ENCODE data around the gene DICER1.

Gene DICER1

DNA sequence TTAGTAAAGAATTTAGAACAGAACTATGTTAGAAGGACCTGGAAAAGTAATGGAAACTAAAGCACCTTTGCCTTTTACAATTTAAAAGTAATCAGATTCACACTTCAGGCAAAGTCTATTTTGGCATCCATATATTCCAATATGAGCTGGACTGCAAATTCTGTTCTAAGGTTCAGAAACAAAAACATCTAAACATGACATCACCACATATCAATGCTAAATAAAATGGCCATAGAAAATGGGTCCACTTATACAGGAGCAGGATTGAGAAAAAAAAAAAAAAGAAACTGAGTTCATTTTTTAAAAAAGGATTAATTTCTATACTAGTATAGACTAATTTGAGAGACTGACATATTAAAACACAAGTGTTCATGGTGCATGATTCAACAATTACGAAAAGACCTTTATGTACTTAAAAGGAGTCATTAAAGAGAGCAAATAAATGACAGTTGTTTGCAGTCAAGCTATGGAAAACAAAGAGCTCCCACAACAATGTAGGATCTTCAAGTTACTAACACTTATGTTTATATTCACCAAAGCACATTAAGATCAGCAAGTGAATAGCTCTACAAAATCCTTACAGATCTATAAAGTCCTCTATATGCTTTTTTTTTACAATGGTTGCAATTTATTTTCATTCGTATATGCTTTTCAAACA lies 45.7 kb downstream of the DICER1 start:
- no peak for DNase-seq (ENCODE audit: low spot score)
- peaks cover 27 to 100% of the 10 kb centered on the region in 2 donors for H3K36me3 ChIP-seq (replicated peaks in 1 of 2; ENCODE audit: control insufficient read depth in 2 of 2, insufficient read depth in 2 of 2, low read length in 2 of 2)
- H3K27ac ChIP-seq (replicated peaks; ENCODE audit: low read length), result no peak overlapping the region
- no peak overlapping the region for H3K23ac ChIP-seq (ENCODE audit: low read depth, low read length, poor library complexity)
- H3K9me3 ChIP-seq (replicated peaks in 1 of 2; ENCODE audit: control insufficient read depth in 2 of 2, insufficient read depth in 1 of 2, low read depth in 1 of 2, low read length in 2 of 2), result peaks cover 0 to 2% of the 10 kb centered on the region in 2 donors
- H3K14ac ChIP-seq (ENCODE audit: low read length), result no peak overlapping the region
- no peak overlapping the region for H2BK120ac ChIP-seq (ENCODE audit: low read depth, low read length)
- H3K27me3 ChIP-seq (ENCODE audit: control insufficient read depth in 3 of 3, insufficient read depth in 3 of 3, low read depth in 1 of 3, low read length in 3 of 3), result no peaks in the 10 kb centered on the region
- H3K79me1 ChIP-seq (ENCODE audit: low read depth, low read length), result peaks cover 2% of the 10 kb centered on the region
- H2AK5ac ChIP-seq (ENCODE audit: low read depth, low read length), result no peak overlapping the region
- H3K4ac ChIP-seq (ENCODE audit: low read length), result no peak overlapping the region
- no peak overlapping the region for H4K91ac ChIP-seq (ENCODE audit: low read depth, low read length, poor library complexity)
- H3K4me1 ChIP-seq (ENCODE audit: control insufficient read depth in 2 of 2, insufficient read depth in 1 of 2, low read depth in 1 of 2, low read length in 2 of 2), result no peaks in the 10 kb centered on the region
- H3K9ac ChIP-seq (ENCODE audit: low read depth, low read length, poor library complexity), result no peak overlapping the region
- no peak overlapping the region for H2BK15ac ChIP-seq (ENCODE audit: low read length)
- no peak overlapping the region for H2BK5ac ChIP-seq (ENCODE audit: low read length)
- H3K4me3 ChIP-seq (ENCODE audit: low read length in 2 of 2), result no peak overlapping the region
- H4K8ac ChIP-seq (ENCODE audit: low read depth, low read length), result no peak overlapping the region
- no peak overlapping the region for H3K4me2 ChIP-seq (ENCODE audit: insufficient read depth, low read length, poor library complexity, severe bottlenecking)
- no CpG with 5 or more reads among the region's 2 CpGs for WGBS, 2 donors (ENCODE audit: extremely low coverage in 2 of 2, insufficient read length in 2 of 2, insufficient replicate concordance in 1 of 2)
- H3K18ac ChIP-seq (ENCODE audit: low read length), result no peak overlapping the region
- H2BK12ac ChIP-seq (ENCODE audit: low read length), result no peak overlapping the region
- no peak overlapping the region for H2AFZ ChIP-seq (ENCODE audit: low read length)

DNA sequence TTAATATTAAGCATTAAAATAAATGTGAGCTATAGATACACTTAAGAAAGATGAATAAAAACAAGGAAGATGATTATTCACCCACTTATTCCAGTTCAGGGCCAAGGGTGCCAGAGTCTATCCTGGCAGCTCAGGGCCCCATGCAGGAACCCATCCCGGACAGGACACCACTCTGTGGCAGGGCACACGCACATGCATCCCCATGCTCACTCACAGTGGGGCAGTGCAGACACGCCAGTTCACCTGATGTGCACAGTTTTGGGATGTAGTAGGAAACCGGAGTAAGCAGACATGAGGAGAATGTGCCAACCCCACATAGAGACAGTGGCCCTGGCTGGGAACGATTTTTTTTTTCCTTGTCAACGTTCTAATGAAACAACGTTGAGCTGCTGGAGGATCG lies 47.2 kb downstream of the DICER1 start:
- H3K4me2 ChIP-seq (ENCODE audit: insufficient read depth, low read length, poor library complexity, severe bottlenecking), result no peak overlapping the region
- H3K27me3 ChIP-seq (ENCODE audit: control insufficient read depth in 3 of 3, insufficient read depth in 3 of 3, low read depth in 1 of 3, low read length in 3 of 3), result no peaks in the 10 kb centered on the region
- H3K36me3 ChIP-seq (replicated peaks in 1 of 2; ENCODE audit: control insufficient read depth in 2 of 2, insufficient read depth in 2 of 2, low read length in 2 of 2), result peaks cover 28 to 100% of the 10 kb centered on the region in 2 donors
- no peak overlapping the region for H2BK120ac ChIP-seq (ENCODE audit: low read depth, low read length)
- H3K14ac ChIP-seq (ENCODE audit: low read length), result no peak overlapping the region
- H2AFZ ChIP-seq (ENCODE audit: low read length), result no peak overlapping the region
- H2BK15ac ChIP-seq (ENCODE audit: low read length), result no peak overlapping the region
- no peak overlapping the region for H2BK12ac ChIP-seq (ENCODE audit: low read length)
- no peak overlapping the region for H3K4me3 ChIP-seq (ENCODE audit: low read length in 2 of 2)
- no peak for DNase-seq (ENCODE audit: low spot score)
- peak overlapping the region; percentile 73 for H3K23ac ChIP-seq (ENCODE audit: low read depth, low read length, poor library complexity)
- peaks cover 0 to 2% of the 10 kb centered on the region in 2 donors for H3K9me3 ChIP-seq (replicated peaks in 1 of 2; ENCODE audit: control insufficient read depth in 2 of 2, insufficient read depth in 1 of 2, low read depth in 1 of 2, low read length in 2 of 2)
- H3K9ac ChIP-seq (ENCODE audit: low read depth, low read length, poor library complexity), result peak overlapping the region; percentile 72
- no peak overlapping the region for H4K91ac ChIP-seq (ENCODE audit: low read depth, low read length, poor library complexity)
- no peak overlapping the region for H4K8ac ChIP-seq (ENCODE audit: low read depth, low read length)
- no peak overlapping the region for H2BK5ac ChIP-seq (ENCODE audit: low read length)
- H3K18ac ChIP-seq (ENCODE audit: low read length), result no peak overlapping the region
- WGBS, 2 donors (ENCODE audit: extremely low coverage in 2 of 2, insufficient read length in 2 of 2, insufficient replicate concordance in 1 of 2), result no CpG with 5 or more reads among the region's 8 CpGs
- no peaks in the 10 kb centered on the region for H3K4me1 ChIP-seq (ENCODE audit: control insufficient read depth in 2 of 2, insufficient read depth in 1 of 2, low read depth in 1 of 2, low read length in 2 of 2)
- no peak overlapping the region for H2AK5ac ChIP-seq (ENCODE audit: low read depth, low read length)
- H3K27ac ChIP-seq (replicated peaks; ENCODE audit: low read length), result no peak overlapping the region
- no peak overlapping the region for H3K4ac ChIP-seq (ENCODE audit: low read length)
- H3K79me1 ChIP-seq (ENCODE audit: low read depth, low read length), result peaks cover 2% of the 10 kb centered on the region

DNA sequence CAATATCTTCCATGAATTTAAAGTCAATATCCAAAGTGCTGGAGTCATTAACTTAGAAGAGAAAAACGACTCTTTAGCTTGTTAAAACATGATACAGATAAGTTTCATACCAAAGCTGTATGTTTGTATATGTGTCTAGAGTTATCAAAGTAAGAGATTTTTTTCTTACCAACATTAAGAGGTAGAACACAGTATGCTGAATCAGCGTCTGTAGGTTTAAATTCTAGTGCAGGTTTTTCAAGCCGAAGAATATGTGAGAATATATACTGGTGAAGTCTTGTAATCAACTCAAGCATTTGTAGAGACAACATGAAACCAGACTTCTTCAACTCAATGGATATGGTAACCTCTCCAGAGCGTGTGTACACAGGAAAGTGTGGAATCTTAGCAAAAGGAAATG lies 49.6 kb downstream of the DICER1 start:
- H2BK12ac ChIP-seq (ENCODE audit: low read length), result no peak overlapping the region
- H3K4me2 ChIP-seq (ENCODE audit: insufficient read depth, low read length, poor library complexity, severe bottlenecking), result no peak overlapping the region
- DNase-seq (ENCODE audit: low spot score), result no peak
- no peak overlapping the region for H3K27ac ChIP-seq (replicated peaks; ENCODE audit: low read length)
- peaks cover 39 to 100% of the 10 kb centered on the region in 2 donors for H3K36me3 ChIP-seq (replicated peaks in 1 of 2; ENCODE audit: control insufficient read depth in 2 of 2, insufficient read depth in 2 of 2, low read length in 2 of 2)
- no peak overlapping the region for H3K18ac ChIP-seq (ENCODE audit: low read length)
- no peak overlapping the region for H2AK5ac ChIP-seq (ENCODE audit: low read depth, low read length)
- no peak overlapping the region for H3K4me3 ChIP-seq (ENCODE audit: low read length in 2 of 2)
- no peak overlapping the region for H4K91ac ChIP-seq (ENCODE audit: low read depth, low read length, poor library complexity)
- H2AFZ ChIP-seq (ENCODE audit: low read length), result no peak overlapping the region
- H2BK5ac ChIP-seq (ENCODE audit: low read length), result no peak overlapping the region
- H3K14ac ChIP-seq (ENCODE audit: low read length), result no peak overlapping the region
- peaks cover 0 to 2% of the 10 kb centered on the region in 2 donors for H3K9me3 ChIP-seq (replicated peaks in 1 of 2; ENCODE audit: control insufficient read depth in 2 of 2, insufficient read depth in 1 of 2, low read depth in 1 of 2, low read length in 2 of 2)
- H4K8ac ChIP-seq (ENCODE audit: low read depth, low read length), result no peak overlapping the region
- no peak overlapping the region for H2BK15ac ChIP-seq (ENCODE audit: low read length)
- H3K27me3 ChIP-seq (ENCODE audit: control insufficient read depth in 3 of 3, insufficient read depth in 3 of 3, low read depth in 1 of 3, low read length in 3 of 3), result no peaks in the 10 kb centered on the region
- H3K4ac ChIP-seq (ENCODE audit: low read length), result no peak overlapping the region
- H2BK120ac ChIP-seq (ENCODE audit: low read depth, low read length), result no peak overlapping the region
- no peak overlapping the region for H3K9ac ChIP-seq (ENCODE audit: low read depth, low read length, poor library complexity)
- peaks cover 2% of the 10 kb centered on the region for H3K79me1 ChIP-seq (ENCODE audit: low read depth, low read length)
- no peaks in the 10 kb centered on the region for H3K4me1 ChIP-seq (ENCODE audit: control insufficient read depth in 2 of 2, insufficient read depth in 1 of 2, low read depth in 1 of 2, low read length in 2 of 2)
- WGBS, 2 donors (ENCODE audit: extremely low coverage in 2 of 2, insufficient read length in 2 of 2, insufficient replicate concordance in 1 of 2), result no CpG with 5 or more reads among the region's 4 CpGs
- no peak overlapping the region for H3K23ac ChIP-seq (ENCODE audit: low read depth, low read length, poor library complexity)

DNA sequence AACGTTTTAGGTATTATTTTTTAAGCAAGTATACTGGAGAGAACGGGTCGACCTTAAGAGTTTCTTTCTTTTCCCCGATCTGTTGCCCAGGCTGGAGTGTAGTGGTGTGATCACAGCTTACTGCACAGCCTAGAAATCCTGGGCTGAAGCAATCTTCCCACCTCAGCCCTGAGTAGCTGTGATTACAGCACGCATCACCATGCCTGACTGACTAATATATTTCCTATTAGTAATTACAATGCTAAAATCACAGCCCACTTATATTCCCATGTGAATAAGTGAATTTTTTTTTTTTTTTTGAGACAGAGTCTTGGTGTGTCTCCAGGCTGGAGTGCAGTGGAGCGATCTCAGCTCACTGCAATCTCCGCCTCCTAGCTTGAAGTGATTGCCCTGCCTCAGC lies 50.4 kb downstream of the DICER1 start:
- H2BK15ac ChIP-seq (ENCODE audit: low read length), result no peak overlapping the region
- H3K27me3 ChIP-seq (ENCODE audit: control insufficient read depth in 3 of 3, insufficient read depth in 3 of 3, low read depth in 1 of 3, low read length in 3 of 3), result no peaks in the 10 kb centered on the region
- no peak overlapping the region for H2BK5ac ChIP-seq (ENCODE audit: low read length)
- no peak overlapping the region for H3K4me3 ChIP-seq (ENCODE audit: low read length in 2 of 2)
- no peak overlapping the region for H2AK5ac ChIP-seq (ENCODE audit: low read depth, low read length)
- no peaks in the 10 kb centered on the region for H3K4me1 ChIP-seq (ENCODE audit: control insufficient read depth in 2 of 2, insufficient read depth in 1 of 2, low read depth in 1 of 2, low read length in 2 of 2)
- no peak overlapping the region for H2BK12ac ChIP-seq (ENCODE audit: low read length)
- H3K36me3 ChIP-seq (replicated peaks in 1 of 2; ENCODE audit: control insufficient read depth in 2 of 2, insufficient read depth in 2 of 2, low read length in 2 of 2), result peaks cover 44 to 100% of the 10 kb centered on the region in 2 donors
- H3K14ac ChIP-seq (ENCODE audit: low read length), result no peak overlapping the region
- no peak for DNase-seq (ENCODE audit: low spot score)
- H3K18ac ChIP-seq (ENCODE audit: low read length), result no peak overlapping the region
- H3K27ac ChIP-seq (replicated peaks; ENCODE audit: low read length), result no peak overlapping the region
- H4K91ac ChIP-seq (ENCODE audit: low read depth, low read length, poor library complexity), result no peak overlapping the region
- H3K9me3 ChIP-seq (replicated peaks in 1 of 2; ENCODE audit: control insufficient read depth in 2 of 2, insufficient read depth in 1 of 2, low read depth in 1 of 2, low read length in 2 of 2), result peaks cover 0 to 2% of the 10 kb centered on the region in 2 donors
- H3K9ac ChIP-seq (ENCODE audit: low read depth, low read length, poor library complexity), result no peak overlapping the region
- peaks cover 2% of the 10 kb centered on the region for H3K79me1 ChIP-seq (ENCODE audit: low read depth, low read length)
- no peak overlapping the region for H4K8ac ChIP-seq (ENCODE audit: low read depth, low read length)
- WGBS, 2 donors (ENCODE audit: extremely low coverage in 2 of 2, insufficient read length in 2 of 2, insufficient replicate concordance in 1 of 2), result no CpG with 5 or more reads among the region's 7 CpGs
- no peak overlapping the region for H3K4me2 ChIP-seq (ENCODE audit: insufficient read depth, low read length, poor library complexity, severe bottlenecking)
- no peak overlapping the region for H3K4ac ChIP-seq (ENCODE audit: low read length)
- H2BK120ac ChIP-seq (ENCODE audit: low read depth, low read length), result no peak overlapping the region
- H2AFZ ChIP-seq (ENCODE audit: low read length), result no peak overlapping the region
- H3K23ac ChIP-seq (ENCODE audit: low read depth, low read length, poor library complexity), result no peak overlapping the region

Measured in neuronal stem cell (in vitro differentiated cells).